Measurements from ENCODE around the gene CCDC18.

CCDC18 gene

DNA sequence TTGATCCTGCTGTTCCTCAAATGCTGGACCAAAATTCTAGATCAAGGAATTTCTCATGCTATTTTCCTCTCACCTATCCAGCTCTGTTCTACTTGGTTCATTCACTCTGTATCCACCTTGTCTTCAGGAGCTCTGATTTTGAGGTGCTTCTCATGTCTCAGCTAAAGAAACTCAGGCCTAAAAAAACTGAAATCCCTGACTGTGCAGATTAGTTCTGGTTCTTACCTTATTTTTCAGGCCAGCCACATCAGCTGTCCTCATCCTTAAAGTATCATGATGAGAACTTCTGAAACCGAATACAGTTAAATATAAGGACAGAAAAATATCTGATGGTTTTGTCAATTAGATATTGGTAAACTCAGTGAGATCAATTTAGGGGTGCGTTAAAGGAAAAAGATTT, 137.4 kb downstream of the CCDC18 start:
- no peak for DNase-seq

DNA sequence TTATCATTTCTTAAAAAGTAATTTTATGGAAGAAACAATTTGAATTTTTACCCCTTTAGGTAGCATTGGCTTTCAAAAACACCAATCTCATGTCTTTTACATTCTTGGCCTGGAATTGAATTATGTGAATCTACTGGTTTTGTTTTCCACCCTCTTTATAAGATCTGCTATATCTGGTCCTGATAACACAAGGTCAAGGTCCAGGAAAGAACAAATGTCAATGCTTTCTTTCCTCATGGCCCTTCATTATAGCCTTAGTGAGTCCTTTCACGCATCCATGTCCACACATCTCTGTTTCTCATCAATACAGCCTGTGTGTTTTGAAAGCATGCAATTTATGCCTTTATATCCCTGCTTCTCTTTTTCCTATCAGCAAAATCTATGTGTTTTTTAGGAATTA, 141.2 kb downstream of the CCDC18 start:
- DNase-seq, result no peak

DNA sequence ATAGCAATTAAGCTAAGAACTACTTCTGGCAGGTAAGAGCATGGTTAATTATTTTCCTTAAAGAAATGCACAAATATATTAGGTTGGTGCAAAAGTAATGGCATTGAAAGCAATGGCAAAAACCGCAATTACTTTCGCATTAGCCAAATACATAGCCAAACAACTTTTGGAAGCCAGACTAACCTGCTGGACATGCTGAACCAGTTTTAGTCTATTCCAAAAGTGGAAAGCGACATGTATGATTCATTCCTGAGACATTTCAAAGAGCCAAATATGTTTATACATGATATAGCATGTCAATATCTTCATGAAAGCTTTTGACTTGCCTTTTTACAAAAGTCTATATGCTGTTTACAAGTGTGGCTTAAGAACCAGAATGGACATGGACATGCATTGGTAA, 141.8 kb downstream of the CCDC18 start:
- no peak for DNase-seq

DNA sequence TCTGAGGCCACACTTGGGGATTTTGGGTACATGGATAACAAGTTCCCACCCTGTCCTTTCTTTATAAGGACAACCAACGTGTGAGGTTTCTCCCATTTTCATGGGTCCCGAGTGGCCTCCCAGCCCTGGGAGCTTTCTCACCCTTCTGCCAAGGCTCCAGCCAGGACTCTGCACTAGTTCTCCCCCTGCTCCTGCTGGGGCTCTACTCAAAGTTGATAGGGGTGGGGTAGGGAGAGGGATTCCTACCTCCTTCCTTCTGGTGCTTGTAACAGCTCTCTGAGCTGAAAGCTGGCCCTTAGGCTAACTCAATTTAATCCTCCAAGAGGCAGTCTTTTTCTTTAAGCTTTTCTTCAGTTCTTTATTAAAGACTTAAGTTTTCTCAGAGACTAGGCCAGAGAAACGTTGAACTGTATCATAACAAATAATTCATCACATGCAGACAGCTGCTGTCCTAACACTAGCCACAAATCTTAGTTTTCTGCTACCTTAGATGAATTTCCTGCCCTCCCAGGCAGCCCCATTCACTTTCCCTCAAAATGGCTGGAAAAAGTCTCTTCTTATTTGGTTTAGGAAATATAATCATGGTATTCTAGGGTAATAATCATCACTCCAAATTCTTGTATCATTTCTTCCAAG, 142.8 kb downstream of the CCDC18 start:
- no peak for DNase-seq

DNA sequence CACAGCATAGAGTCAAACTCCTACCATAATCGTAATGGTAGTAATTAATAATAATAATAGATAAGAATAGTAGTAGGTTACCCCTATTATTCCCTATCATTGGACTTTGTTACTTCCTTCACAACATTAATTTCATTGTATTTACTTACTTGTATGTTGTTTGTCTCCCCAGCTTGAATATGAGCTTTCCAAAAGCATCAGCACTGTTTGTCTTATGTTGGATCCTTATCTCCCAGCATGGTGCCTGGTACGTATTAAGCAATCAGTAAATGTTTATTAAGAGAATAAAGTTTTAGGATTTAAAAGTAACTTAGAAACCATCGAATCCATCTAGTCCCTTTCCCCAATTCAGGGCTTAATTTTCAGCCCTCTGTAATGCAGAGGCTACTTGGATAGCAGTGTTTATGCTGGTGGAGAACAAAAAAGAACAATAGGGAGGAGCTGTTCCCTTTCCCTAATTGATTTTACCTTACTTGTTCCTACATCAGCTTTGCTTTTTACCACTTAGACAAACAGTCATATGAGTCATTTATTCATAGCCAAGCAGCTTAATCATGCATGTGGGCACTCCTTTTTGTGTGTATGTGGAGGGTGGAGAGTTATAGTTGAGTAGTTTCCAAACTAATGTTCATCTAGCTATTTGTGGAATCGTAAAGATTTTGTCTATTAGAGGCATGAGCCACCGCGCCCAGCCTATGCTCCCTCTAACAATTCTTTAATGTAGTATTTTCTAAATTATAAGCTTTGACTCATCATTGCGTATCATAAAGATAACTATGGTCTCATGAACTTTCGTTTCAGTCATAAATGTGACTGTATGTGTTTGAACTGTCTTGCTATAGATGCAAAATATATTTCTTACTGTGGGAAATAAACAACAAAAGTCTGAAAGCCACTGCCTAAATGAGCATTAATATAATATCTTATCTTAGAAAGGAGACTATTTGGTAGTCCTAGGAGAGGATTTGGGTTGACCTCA, 144.3 kb downstream of the CCDC18 start:
- no peak for DNase-seq
